BJ (cell line): ENCODE results near the gene DENND1A. TPM values are rescaled to one million over a fixed set of nuclear protein-coding genes. Genes with fewer than 3 reads are reported as not detected.

Experiments
- CTCF ChIA-PET: fragments of 350-600 bp; formaldehyde crosslinking; extraction: SDS; loops from one replicate; lab custom pipeline; 2021; ENCODE audit warnings: antibody characterized with exemption, inconsistent platforms; lab: Yijun Ruan, JAX
- POLR2A ChIA-PET: fragments of 300-600 bp; sonication (Branson Sonifier 250); formaldehyde crosslinking; extraction: SDS; loops from one replicate; lab custom pipeline; 2021; ENCODE audit warnings: antibody characterized with exemption; lab: Charles Lee
- DNase-seq: peaks from one replicate; pipeline ENCODE4 v3.0.0-alpha.2; 2011; ENCODE audit warnings: low read depth
- H3K27me3 ChIP-seq: 2 replicates; pipeline ENCODE4 v1.6.0; 2011; ENCODE audit warnings: low read length; ENCODE audit not compliant: control insufficient read depth, insufficient read depth
- H3K36me3 ChIP-seq: 2 replicates; pipeline ENCODE4 v1.5.1; 2011; ENCODE audit warnings: low read length; ENCODE audit not compliant: control insufficient read depth, insufficient read depth
- H3K4me3 ChIP-seq: 2 replicates; pipeline ENCODE4 v1.5.1; 2011; ENCODE audit warnings: low read depth, mild to moderate bottlenecking, control low read depth, low read length
- CTCF ChIP-seq: IDR thresholded peaks from 2 replicates; pipeline ENCODE4 v1.5.1; 2011; ENCODE audit warnings: low read depth, mild to moderate bottlenecking, control low read depth, inconsistent platforms, low read length, moderate library complexity; ENCODE audit not compliant: insufficient read depth
- polyA plus RNA-seq: library from polyadenylated mRNA; depleted of rRNA; stranded (reverse); fragments of >200 nt; gene quantifications from 2 replicates; pipeline ENCODE4 v1.2.3, GENCODE V29; 2011

Gene DENND1A
- polyA plus RNA-seq, 1 experiment, result 24.0 TPM

- Histone ChIP-seq H3K27me3 (no peaks in the 10 kb centered on the region), H3K4me3 (no peak overlapping the region), H3K36me3 (peaks cover 5% of the 10 kb centered on the region)
- TF ChIP-seq CTCF, result no peak
- DNase-seq, result no peak
- CTCF ChIA-PET, result no interaction called here
- POLR2A ChIA-PET, result no interaction called here
Observed at GRCh38 chr9:123450996-123451395, 478.9 kb downstream of the DENND1A start.

- peaks cover 5% of the 10 kb centered on the region for H3K36me3 ChIP-seq
- POLR2A ChIA-PET, result no interaction called here
- CTCF ChIA-PET, result interaction anchor here (1.7 kb wide), 1 partner anchor 12 kb away, joined by 4 read pairs; no protein-coding TSS in a partner anchor
- no peak overlapping the region for H3K4me3 ChIP-seq
- no peak for DNase-seq
- TF ChIP-seq CTCF, result no peak
- H3K27me3 ChIP-seq, result no peaks in the 10 kb centered on the region
Observed at GRCh38 chr9:123450098-123450770, 479.7 kb downstream of the DENND1A start.

GRCh38 chr9:123447934-123448646 lies 481.8 kb downstream of the DENND1A start:
- Histone ChIP-seq H3K4me3 (no peak overlapping the region), H3K27me3 (no peaks in the 10 kb centered on the region), H3K36me3 (peaks cover 4% of the 10 kb centered on the region)
- TF ChIP-seq CTCF, result no peak
- ChIA-PET CTCF (no interaction called here), POLR2A (no interaction called here)
- no peak for DNase-seq

- Histone ChIP-seq H3K27me3 (no peaks in the 10 kb centered on the region), H3K4me3 (no peak overlapping the region), H3K36me3 (peaks cover 4% of the 10 kb centered on the region)
- POLR2A ChIA-PET, result no interaction called here
- TF ChIP-seq CTCF, result no peak
- CTCF ChIA-PET, result no interaction called here
- no peak for DNase-seq
Observed at GRCh38 chr9:123445981-123446610, 483.8 kb downstream of the DENND1A start.

- H3K27me3 ChIP-seq, result no peaks in the 10 kb centered on the region
- peaks cover 6% of the 10 kb centered on the region for H3K36me3 ChIP-seq
- POLR2A ChIA-PET, result no interaction called here
- no peak for DNase-seq
- TF ChIP-seq CTCF, result no peak
- H3K4me3 ChIP-seq, result no peak overlapping the region
- CTCF ChIA-PET, result no interaction called here
Observed at GRCh38 chr9:123445116-123445515, 484.8 kb downstream of the DENND1A start.
